ENCODE measurements around the gene OTOP2.

Gene OTOP2

DNA sequence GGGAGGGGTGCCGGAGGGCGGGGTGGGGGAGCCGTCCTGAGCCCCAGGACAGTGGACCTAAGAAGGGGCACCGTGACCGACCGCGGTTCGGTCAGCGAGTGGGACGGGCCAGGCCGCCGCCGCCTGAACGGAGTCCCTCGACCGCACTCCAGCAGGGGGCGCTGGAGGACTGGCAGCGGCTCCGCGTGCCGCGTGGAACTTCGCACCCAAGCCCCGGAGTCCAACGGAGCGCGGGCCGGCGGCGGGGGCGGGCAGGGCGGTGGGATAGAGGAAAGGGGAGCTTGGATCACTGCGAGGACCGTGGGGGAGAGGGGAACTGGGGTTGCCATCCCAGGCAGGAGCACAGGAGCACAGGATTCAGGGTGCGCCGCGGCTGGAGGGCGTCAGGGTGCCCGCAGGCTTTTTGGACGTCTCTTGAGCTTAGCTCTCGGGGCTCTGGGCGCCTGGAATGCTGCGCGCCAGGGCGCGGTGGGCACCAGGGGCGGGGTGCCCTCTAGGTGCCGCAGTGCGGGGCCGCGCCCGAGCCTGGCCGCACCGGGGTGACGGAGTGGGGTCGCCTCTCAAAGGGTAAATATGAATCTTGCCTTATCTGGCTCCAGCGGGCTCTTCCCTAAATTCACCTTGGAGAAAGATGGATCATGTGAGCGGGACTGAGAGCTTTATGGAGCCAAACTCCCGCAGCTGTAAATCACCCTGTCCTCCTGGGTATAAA, 379 bp upstream of the OTOP2 start:
- no peak overlapping the region for H3K4me3 ChIP-seq (ENCODE audit: low read length)
- no peak overlapping the region for H2AFZ ChIP-seq (ENCODE audit: low read depth, low read length)
- H3K36me3 ChIP-seq (ENCODE audit: insufficient read depth, low read length), result no peaks in the 10 kb centered on the region
- H3K4me1 ChIP-seq (ENCODE audit: insufficient read depth, low read length), result peaks cover 10% of the 10 kb centered on the region
- H3K27me3 ChIP-seq (ENCODE audit: insufficient read depth, low read length), result peaks cover 71% of the 10 kb centered on the region
- no peaks in the 10 kb centered on the region for H3K9me3 ChIP-seq (ENCODE audit: low read length)

DNA sequence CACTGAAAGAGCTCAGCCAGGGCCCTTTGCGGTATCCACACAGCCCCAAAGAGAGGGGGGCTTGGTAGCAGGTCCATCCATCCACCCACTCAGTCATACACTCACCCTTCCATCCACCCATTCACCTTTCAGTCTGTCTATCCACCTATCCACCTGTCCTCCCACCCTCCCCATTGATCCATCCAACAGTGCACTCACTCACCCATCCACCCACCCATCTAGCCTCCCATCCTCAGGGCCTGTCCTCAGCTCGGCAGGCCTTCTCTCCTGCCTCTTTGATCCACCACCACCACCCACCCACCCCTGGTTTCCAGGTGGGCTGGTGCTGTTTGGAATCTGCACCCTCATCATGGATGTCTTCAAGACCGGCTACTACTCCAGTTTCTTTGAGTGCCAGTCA, 1.2 kb downstream of the OTOP2 start:
- Histone ChIP-seq H3K4me3 (ENCODE audit: low read length) (no peak overlapping the region), H3K9me3 (ENCODE audit: low read length) (no peaks in the 10 kb centered on the region), H3K4me1 (ENCODE audit: insufficient read depth, low read length) (peaks cover 10% of the 10 kb centered on the region), H3K36me3 (ENCODE audit: insufficient read depth, low read length) (no peaks in the 10 kb centered on the region), H2AFZ (ENCODE audit: low read depth, low read length) (no peak overlapping the region), H3K27me3 (ENCODE audit: insufficient read depth, low read length) (peaks cover 78% of the 10 kb centered on the region)

- H2AFZ ChIP-seq (ENCODE audit: low read depth, low read length), result no peak overlapping the region
- no peak overlapping the region for H3K4me3 ChIP-seq (ENCODE audit: low read length)
- no peaks in the 10 kb centered on the region for H3K36me3 ChIP-seq (ENCODE audit: insufficient read depth, low read length)
- H3K4me1 ChIP-seq (ENCODE audit: insufficient read depth, low read length), result no peaks in the 10 kb centered on the region
- H3K27me3 ChIP-seq (ENCODE audit: insufficient read depth, low read length), result peaks cover 75% of the 10 kb centered on the region
- no peaks in the 10 kb centered on the region for H3K9me3 ChIP-seq (ENCODE audit: low read length)
Observed at GRCh38 chr17:74928786-74929185, 4.7 kb downstream of the OTOP2 start.

DNA sequence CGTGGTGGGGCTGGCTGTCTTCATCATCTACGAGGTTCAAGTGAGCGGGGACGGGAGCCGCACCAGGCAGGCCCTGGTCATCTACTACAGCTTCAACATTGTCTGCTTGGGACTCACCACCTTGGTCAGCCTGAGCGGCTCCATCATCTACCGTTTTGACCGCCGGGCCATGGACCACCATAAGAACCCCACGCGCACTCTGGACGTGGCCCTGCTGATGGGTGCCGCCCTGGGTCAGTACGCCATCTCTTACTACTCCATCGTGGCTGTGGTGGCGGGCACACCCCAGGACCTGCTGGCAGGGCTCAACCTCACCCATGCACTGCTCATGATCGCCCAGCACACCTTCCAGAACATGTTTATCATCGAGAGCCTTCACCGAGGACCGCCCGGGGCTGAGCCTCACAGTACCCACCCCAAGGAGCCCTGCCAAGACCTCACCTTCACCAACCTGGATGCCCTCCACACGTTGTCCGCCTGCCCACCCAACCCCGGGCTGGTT, 6.5 kb downstream of the OTOP2 start:
- H3K4me1 ChIP-seq (ENCODE audit: insufficient read depth, low read length), result no peaks in the 10 kb centered on the region
- no peak overlapping the region for H3K4me3 ChIP-seq (ENCODE audit: low read length)
- no peaks in the 10 kb centered on the region for H3K9me3 ChIP-seq (ENCODE audit: low read length)
- peaks cover 70% of the 10 kb centered on the region for H3K27me3 ChIP-seq (ENCODE audit: insufficient read depth, low read length)
- H3K36me3 ChIP-seq (ENCODE audit: insufficient read depth, low read length), result no peaks in the 10 kb centered on the region
- no peak overlapping the region for H2AFZ ChIP-seq (ENCODE audit: low read depth, low read length)

DNA sequence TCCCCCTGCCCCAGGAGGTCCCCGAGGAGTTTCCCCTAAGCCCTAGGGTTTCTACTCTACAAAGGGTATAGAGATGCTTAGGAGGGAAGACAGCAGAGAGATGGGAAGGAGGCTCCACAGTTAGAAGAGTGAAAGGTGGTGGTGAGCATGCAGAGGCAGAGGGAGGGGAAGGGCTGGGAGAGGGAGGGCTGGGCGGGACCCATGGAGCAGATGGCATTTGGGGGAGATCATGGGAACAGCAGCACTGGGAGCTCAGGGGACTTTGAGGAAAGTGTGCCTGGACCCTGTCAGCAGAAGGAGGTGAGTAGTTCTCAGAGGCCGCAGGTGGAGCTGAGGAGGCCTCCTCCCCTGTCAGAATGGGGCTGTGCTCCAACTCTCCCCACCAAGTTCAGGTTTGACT, 11.0 kb downstream of the OTOP2 start:
- Histone ChIP-seq H3K36me3 (ENCODE audit: insufficient read depth, low read length) (no peaks in the 10 kb centered on the region), H3K27me3 (ENCODE audit: insufficient read depth, low read length) (peaks cover 72% of the 10 kb centered on the region), H2AFZ (ENCODE audit: low read depth, low read length) (no peak overlapping the region), H3K9me3 (ENCODE audit: low read length) (no peaks in the 10 kb centered on the region), H3K4me1 (ENCODE audit: insufficient read depth, low read length) (no peaks in the 10 kb centered on the region), H3K4me3 (ENCODE audit: low read length) (no peak overlapping the region)

DNA sequence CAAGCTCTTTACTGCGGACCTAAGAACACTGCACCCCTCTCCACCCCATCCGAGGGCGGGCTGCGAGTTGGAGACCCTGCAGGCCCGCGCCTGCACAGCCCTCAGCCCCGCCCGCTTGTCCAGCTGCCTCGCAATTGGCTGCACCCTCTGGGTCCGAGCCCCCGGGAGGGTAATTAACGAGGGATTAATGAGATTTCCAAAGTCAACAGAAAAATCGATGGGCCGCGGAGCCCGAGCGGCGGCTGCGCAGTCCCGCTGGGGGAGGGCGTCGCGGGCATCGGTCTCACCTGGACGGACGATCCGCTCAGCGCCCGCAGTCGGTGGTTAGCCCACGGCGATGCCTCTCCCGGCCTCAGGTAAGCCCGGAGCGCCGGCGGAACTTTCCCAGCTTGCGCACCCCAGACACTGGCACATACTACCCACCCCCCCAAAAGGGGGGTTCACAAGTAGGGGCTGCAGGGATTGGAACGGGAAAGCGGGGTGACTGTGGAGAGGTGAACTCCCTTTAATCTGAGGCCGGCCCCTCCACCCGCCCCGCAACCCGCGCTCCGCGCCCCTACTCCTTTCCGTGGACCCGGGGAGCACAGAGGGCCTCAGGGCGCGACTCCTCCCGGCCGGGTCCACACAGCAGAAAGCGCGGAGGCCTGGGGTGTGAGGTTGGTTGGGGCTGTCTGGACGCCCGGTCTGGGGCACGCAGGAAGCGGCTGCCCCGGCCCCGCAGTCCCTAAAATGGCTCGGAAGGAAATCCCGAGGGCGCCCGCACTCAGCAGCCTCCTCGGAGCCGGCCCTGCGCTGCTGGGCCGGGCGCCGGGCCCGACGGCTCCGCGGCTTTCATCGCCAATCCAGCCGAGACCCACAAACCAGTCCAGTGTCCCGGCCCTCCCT, 11.8 kb downstream of the OTOP2 start, which contains the start of gene OTOP3:
Gene OTOP3, plus strand, starts transcription at position 314 of the 885 bp plus-strand sequence. Its CDS starts 24 bp downstream, at position 338.
- Histone ChIP-seq H3K9me3 (ENCODE audit: low read length) (no peaks in the 10 kb centered on the region), H3K36me3 (ENCODE audit: insufficient read depth, low read length) (no peaks in the 10 kb centered on the region), H2AFZ (ENCODE audit: low read depth, low read length) (no peak within 1 kb of the TSS), H3K4me3 (ENCODE audit: low read length) (no peak within 1 kb of the TSS), H3K4me1 (ENCODE audit: insufficient read depth, low read length) (no peaks in the 10 kb centered on the region), H3K27me3 (ENCODE audit: insufficient read depth, low read length) (peaks cover 73% of the 10 kb centered on the region)

DNA sequence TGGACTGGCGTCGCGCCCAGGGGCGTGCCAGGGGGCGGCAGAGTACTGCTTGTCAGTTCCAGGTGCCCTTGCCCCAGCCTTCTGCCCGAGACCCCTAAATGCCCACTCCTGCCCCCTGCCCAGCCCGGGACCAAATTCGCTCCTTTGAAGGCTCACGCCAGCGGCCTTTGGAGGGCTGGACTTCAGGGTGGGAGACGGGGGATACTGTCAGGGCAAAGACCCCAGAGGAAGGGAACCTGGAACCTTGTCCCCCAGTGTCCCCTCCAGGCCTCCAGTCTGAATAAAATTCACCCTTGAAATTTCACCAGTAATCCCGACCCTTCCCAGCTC, 12.4 kb downstream of the OTOP2 start:
- Histone ChIP-seq H3K4me3 (ENCODE audit: low read length) (no peak overlapping the region), H3K36me3 (ENCODE audit: insufficient read depth, low read length) (no peaks in the 10 kb centered on the region), H3K4me1 (ENCODE audit: insufficient read depth, low read length) (no peaks in the 10 kb centered on the region), H3K9me3 (ENCODE audit: low read length) (no peaks in the 10 kb centered on the region), H2AFZ (ENCODE audit: low read depth, low read length) (no peak overlapping the region), H3K27me3 (ENCODE audit: insufficient read depth, low read length) (peaks cover 76% of the 10 kb centered on the region)

GRCh38 chr17:74937064-74938051, 13.3 kb downstream of the OTOP2 start:
- H3K27me3 ChIP-seq (ENCODE audit: insufficient read depth, low read length), result peaks cover 81% of the 10 kb centered on the region
- no peaks in the 10 kb centered on the region for H3K36me3 ChIP-seq (ENCODE audit: insufficient read depth, low read length)
- no peak overlapping the region for H3K4me3 ChIP-seq (ENCODE audit: low read length)
- H3K9me3 ChIP-seq (ENCODE audit: low read length), result no peaks in the 10 kb centered on the region
- H2AFZ ChIP-seq (ENCODE audit: low read depth, low read length), result no peak overlapping the region
- no peaks in the 10 kb centered on the region for H3K4me1 ChIP-seq (ENCODE audit: insufficient read depth, low read length)

DNA sequence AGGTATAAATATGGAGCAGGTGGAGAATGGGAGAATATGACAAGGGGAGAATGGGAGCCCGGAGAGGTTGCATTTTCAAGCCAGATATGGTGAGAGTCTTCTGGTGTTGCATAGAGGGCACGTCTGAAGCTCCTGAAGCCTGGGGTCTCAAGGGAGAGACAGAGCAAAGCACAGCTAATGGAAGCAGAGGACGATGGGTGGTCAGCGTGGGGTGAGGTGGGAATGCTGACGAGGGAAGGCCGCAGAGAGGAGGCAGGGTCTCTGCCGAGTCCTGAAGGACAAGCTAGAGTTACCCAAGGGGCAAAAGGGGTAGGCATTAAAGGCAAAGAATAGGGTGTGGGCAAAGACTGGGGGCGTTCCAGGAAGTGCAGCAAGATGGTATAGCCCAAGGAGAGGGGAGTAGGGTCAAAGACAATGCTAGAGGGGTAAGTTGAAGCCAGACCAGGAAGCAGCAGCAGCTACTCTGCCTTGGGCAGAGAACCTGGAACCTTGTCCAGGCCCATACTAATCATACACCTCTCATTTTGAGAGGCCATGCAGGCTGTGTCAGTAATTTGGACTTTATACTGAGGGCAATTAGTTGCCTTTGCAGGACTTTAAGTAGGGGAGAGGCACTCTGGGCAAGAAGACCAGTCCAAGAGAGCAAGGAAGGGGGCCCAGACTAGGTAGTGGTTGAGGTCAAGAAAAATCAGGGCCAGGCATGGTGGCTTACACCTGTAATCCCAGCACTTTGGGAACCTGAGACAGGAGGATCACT, 14.3 kb downstream of the OTOP2 start:
- H3K27me3 ChIP-seq (ENCODE audit: insufficient read depth, low read length), result peaks cover 79% of the 10 kb centered on the region

GRCh38 chr17:74939534-74939933, 15.5 kb downstream of the OTOP2 start:
- Histone ChIP-seq H3K9me3 (ENCODE audit: low read length) (no peaks in the 10 kb centered on the region), H2AFZ (ENCODE audit: low read depth, low read length) (no peak overlapping the region), H3K4me1 (ENCODE audit: insufficient read depth, low read length) (no peaks in the 10 kb centered on the region), H3K27me3 (ENCODE audit: insufficient read depth, low read length) (peaks cover 76% of the 10 kb centered on the region), H3K4me3 (ENCODE audit: low read length) (no peak overlapping the region), H3K36me3 (ENCODE audit: insufficient read depth, low read length) (no peaks in the 10 kb centered on the region)

More for the DNA sequence above, 14.3 kb downstream of the OTOP2 start:
- H2AFZ ChIP-seq (ENCODE audit: low read depth, low read length), result no peak overlapping the region
- no peaks in the 10 kb centered on the region for H3K4me1 ChIP-seq (ENCODE audit: insufficient read depth, low read length)
- H3K9me3 ChIP-seq (ENCODE audit: low read length), result no peaks in the 10 kb centered on the region
- H3K4me3 ChIP-seq (ENCODE audit: low read length), result no peak overlapping the region
- no peaks in the 10 kb centered on the region for H3K36me3 ChIP-seq (ENCODE audit: insufficient read depth, low read length)

GRCh38 chr17:74941128-74941725, 17.2 kb downstream of the OTOP2 start:
- Histone ChIP-seq H3K4me3 (ENCODE audit: low read length) (no peak overlapping the region), H3K27me3 (ENCODE audit: insufficient read depth, low read length) (peaks cover 73% of the 10 kb centered on the region), H3K9me3 (ENCODE audit: low read length) (no peaks in the 10 kb centered on the region), H2AFZ (ENCODE audit: low read depth, low read length) (no peak overlapping the region), H3K36me3 (ENCODE audit: insufficient read depth, low read length) (no peaks in the 10 kb centered on the region), H3K4me1 (ENCODE audit: insufficient read depth, low read length) (no peaks in the 10 kb centered on the region)

Measured in neuron (in vitro differentiated cells).